Hepatocyte (in vitro differentiated cells): ENCODE data around the gene SLC12A1.

ENCODE experiments used
- CTCF ChIP-seq: fragments of 200-600 bp; sonication (generic); IDR thresholded peaks from 2 replicates; pipeline ENCODE4 v1.5.1; 2016; ENCODE audit warnings: antibody characterized with exemption, mild to moderate bottlenecking; ENCODE audit not compliant: poor library complexity
- EZH2 ChIP-seq: fragments of 200-600 bp; sonication (generic); IDR thresholded peaks from 2 replicates; pipeline ENCODE4 v1.6.1; 2016; ENCODE audit warnings: antibody characterized with exemption, mild to moderate bottlenecking, borderline replicate concordance
- EZH2phosphoT487 ChIP-seq: fragments of 200-600 bp; sonication (generic); IDR thresholded peaks from one replicate; pipeline ENCODE4 v1.6.1; 2018; ENCODE audit warnings: antibody characterized with exemption, mild to moderate bottlenecking, low read depth, moderate library complexity; ENCODE audit not compliant: unreplicated experiment, severe bottlenecking

- TF ChIP-seq CTCF (no peak), EZH2phosphoT487 (no peak), EZH2 (no peak)
Measured at GRCh38 chr15:48317221-48317620, 111.1 kb downstream of the SLC12A1 start.
